Hepatic stellate cell (primary cell): Measurements from ENCODE around the gene KCNK13.

Experiments used
- DNase-seq: peaks from one replicate; pipeline ENCODE4 v3.0.0; 2011; ENCODE audit warnings: low spot score

The KCNK13 gene

GRCh38 chr14:90132821-90133570 is 71.2 kb downstream of the KCNK13 start:
- DNase-seq = no peak

DNA sequence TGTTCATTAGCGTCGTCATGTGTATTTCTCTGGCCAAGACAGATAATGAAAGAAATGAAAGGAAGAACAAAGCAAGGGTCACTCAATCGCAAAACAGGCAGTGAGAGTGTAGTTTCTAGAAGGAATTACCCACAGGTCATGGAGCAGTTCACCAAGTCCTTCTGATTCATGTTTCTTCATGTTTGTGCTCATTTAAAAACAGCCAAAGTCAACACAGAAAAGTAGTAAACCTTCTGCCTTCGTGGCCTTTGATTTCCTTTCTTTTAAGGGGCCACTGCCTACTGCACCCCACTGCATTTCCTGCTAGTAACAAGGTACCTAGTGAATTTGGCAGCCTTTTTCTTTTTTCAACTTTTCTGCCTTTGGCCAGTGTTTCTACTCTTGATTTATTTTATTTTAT is 75.1 kb downstream of the KCNK13 start:
- DNase-seq = no peak

- peak; percentile 16 for DNase-seq
Observed at GRCh38 chr14:90137807-90138206, 76.0 kb downstream of the KCNK13 start.

DNA sequence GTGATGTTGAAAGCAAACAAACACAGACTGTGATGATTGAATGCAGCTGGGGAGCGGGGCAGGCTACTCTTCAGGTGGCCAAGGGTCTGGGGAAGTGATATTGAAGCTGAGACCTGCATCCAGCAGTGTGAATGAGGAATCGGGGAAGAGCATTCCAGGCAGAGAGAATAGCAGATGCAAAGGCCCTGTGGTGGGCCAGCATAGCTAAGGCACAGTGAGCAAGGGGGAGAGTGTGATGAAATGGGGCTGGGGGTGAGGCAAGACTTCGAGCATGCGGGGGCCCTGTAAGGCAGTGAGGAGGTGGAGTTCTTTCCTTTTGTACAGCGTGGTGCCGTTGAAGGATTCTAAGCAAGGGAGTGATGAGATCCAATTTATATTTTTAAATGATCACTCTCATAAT is 77.4 kb downstream of the KCNK13 start:
- DNase-seq = no peak

DNA sequence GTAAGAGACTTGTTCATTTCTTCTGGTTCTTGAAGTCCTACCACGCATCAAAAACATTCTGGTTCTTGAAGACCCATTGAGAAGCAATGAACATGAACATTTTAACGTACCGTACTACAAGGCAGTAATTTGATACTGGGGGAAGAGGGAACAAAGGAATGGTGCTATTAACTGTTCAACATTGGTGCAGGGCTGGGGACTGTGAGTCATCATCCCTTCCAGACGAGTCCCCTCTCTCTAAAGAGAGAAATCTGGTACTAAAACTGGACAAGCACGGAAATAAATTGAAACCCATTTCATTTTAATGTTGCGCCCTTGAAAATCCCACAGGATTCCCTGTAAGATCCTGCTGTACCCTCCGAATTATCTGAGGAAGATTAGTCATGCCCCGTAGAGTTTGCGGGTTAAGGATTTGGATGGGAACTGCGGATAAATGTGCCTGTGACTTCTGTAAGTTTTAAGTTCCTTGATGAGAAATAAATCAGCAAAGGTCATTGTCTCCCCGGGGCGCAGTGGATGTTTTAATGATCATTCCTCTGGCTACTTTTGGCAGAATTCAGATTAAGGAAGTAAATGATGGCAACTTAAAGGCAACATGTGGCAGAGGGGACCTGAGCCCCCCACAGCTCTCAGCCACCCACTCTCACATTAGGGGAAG is 78.6 kb downstream of the KCNK13 start:
- no peak for DNase-seq

GRCh38 chr14:90140956-90141316 is 79.1 kb downstream of the KCNK13 start:
- peak; percentile 34 for DNase-seq

- no peak for DNase-seq
Observed at GRCh38 chr14:90153429-90153828, 91.6 kb downstream of the KCNK13 start.

DNA sequence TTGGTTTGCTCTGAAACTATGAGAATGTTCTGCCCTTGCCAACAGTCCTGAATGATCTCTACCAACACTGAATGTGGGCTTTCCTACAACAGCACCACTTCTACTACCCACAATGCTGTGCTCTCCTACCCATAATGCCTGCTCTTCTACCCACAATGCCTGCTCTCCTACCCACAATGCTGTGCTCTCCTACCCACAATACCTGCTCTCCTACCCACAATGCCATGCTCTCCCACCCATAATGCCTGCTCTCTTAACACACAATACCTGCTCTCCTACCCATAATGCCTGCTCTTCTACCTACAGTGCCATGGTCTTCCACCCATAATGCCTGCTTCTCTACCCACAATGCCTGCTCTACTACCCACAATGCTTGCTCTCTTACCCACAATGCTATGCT is 92.3 kb downstream of the KCNK13 start:
- no peak for DNase-seq

DNA sequence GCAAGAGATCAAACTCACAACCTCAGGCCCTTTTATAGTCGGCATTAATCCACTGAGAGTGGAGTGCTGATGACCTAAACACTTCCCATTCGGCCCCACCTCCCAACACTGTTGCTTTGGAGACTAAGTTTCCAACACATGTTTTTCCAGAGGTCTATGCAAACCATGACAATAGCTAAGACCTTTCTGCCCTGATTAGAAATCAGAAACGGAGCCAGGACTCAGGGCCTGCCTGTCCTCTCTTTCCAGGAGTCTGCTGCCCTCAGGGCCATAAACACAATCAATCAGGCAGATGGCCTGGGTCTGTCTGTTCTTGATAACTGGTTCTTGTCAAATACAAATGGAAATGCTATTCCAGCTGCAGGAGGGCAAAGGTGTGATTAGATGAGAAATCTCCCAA is 97.4 kb downstream of the KCNK13 start:
- DNase-seq = no peak

DNA sequence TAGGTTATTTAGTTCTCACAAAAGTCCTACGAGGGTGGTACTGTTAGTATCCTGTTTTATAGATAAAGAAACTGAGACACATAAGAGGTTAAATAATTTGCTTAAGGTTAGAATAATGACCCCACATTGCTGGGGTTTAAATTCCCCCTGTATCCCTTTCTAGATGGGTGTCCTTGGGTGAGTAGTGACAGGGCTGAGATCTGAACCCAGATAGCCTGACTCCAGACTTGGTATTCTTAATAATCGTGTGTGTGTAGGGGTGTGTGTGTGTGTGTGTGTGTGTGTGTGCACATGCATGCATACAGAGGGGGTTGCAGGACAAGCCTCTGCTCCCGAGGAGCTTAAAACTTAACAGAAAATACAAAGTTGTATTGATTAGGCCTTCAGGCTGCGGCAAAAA is 97.9 kb downstream of the KCNK13 start:
- DNase-seq = no peak

DNA sequence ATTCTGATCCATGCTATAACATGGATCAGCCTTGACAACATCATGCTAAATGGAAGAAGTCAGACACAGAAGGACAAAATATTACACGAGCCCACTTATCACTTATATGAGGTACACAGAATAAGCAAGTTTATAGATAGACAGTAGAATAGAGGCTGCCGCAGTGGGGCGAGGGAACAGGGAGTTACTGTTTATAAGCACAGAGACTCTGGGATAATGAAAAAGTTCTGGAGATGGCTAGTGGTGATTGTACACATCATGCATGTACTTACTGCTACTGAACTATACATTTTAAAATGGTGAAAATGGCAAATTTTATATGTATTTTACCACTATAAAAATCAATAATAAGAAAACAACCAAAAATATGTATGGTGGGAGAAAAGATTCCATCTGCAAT is 99.3 kb downstream of the KCNK13 start:
- no peak for DNase-seq

- peak; percentile 23 for DNase-seq
Observed at GRCh38 chr14:90168425-90169105, 106.8 kb downstream of the KCNK13 start.

GRCh38 chr14:90175631-90176030 is 113.8 kb downstream of the KCNK13 start:
- no peak for DNase-seq

- no peak for DNase-seq
Observed at GRCh38 chr14:90177539-90178189, 115.9 kb downstream of the KCNK13 start.

GRCh38 chr14:90179357-90179756 is 117.6 kb downstream of the KCNK13 start:
- DNase-seq = no peak

DNA sequence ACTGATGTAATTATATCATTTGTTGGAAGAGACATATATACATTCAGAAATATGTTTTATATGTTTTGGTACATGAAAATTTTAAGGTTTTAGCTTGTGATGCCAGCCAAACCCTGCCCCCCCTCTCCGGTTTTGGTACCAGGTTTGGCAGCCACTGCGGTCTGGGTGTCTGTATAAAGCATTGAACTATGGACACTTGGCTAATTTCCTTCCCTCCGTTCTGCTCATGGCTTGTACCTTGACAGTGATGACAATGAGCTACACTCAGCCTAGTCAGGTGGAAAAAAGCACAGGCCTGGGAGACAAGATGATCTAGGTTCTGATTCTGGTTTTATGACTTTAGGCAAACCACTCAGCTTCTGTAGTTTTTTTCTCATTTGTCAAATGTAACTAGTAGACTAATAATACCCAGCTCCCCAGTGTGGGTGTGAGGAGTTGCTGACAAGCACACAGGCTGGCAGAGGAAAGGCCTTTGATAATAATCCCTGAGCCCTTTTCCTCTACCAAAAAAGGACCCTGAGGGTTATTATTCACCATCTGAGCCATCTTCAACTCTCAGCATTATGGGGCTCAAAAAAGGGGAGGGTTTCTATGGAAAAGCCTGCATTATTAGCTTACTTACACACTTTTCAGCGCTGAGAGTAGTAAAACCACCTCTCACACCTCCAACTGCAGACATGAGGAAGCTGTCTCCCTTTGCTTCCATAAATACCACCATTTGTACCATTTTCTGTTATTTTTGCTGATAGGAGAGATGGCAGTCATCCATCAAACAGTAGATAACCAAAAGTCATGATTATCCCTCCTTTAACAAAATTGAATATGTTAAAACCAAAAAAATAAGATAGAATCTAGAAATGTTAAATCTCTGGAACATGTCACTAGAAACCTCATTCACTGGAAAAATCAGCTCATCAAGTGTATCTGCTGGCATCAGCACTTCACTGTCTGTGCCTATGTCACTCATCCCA is 118.3 kb downstream of the KCNK13 start:
- no peak for DNase-seq

GRCh38 chr14:90184094-90184493 is 122.3 kb downstream of the KCNK13 start:
- no peak for DNase-seq

DNA sequence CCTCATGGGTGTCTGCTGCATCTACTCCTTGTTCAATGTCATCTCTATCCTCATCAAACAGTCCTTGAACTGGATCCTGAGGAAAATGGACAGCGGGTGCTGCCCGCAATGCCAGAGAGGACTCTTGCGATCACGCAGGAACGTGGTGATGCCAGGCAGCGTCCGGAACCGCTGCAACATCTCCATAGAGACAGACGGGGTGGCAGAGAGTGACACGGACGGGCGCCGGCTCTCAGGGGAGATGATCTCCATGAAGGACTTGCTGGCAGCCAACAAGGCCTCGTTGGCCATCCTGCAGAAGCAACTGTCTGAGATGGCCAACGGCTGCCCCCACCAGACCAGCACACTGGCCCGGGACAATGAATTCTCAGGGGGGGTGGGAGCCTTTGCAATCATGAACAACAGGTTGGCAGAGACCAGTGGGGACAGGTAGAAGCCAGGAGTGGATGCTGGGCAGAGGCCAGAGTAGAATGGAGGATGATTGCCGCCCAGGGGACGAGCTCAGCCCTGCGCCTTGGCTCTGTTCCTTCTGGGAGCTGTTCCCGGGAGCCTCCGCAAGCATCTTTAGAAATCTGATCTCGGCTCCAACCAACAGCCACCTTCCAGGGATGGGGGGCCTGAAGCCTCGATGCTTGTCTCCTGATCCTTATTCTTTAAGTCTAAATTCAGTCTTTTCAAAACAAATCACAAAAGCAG is 122.9 kb downstream of the KCNK13 start:
- DNase-seq = no peak

DNA sequence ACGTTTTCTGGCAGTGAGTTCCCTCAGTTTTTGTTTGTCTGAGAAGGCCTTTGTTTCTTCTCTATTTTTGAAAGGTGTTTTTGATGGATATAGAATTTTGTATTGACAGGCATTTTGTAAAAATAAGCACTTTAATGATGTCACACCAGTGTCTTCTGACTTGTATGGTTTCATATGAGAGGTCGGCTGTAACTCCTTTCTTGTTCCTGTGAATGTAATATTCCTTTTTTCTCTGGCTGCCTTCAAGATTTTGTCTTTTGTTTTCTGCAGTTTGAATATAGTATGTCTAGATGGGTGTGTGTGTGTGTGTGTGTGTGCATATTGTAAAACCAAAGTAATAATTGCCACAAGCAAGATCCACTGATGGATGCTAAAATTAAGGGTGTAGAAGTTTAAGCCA is 126.8 kb downstream of the KCNK13 start:
- no peak for DNase-seq

- no peak for DNase-seq
Observed at GRCh38 chr14:90191154-90191553, 129.4 kb downstream of the KCNK13 start.

DNA sequence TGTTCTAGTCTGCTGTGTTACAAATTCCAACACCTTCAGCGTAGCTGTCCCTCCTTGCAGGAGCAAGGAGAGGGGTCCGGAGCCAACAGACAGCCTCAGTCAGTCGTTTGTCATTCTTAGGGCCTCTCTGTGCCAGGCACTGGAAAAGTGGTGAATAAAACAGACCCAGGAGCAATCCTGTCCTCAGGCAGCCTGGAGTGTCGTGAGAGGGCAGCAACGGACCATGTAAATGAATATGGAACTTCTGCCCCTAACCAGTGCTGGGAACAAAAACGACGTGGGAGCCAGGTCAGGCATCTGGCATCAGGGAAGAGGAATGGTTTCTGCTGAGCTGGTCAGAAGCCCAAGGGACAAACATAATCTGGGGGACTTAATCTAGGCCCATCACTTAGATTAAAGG is 129.8 kb downstream of the KCNK13 start:
- DNase-seq = no peak
